Measurements from ENCODE around the gene PICALM. TPM values are rescaled to one million over a fixed set of nuclear protein-coding genes. Genes with fewer than 3 reads are reported as not detected.
"Not testable (repeated sequence)": the region's sequence is repeated elsewhere in the genome, so short reads cannot be mapped to it uniquely, and the experiment has no call there.

Gene PICALM
- total and polyA plus RNA-seq, 8 donors: 35.1 to 687 (median 150) TPM

GRCh38 chr11:86091086-86091485, 22.2 kb upstream of the PICALM start:
- Histone ChIP-seq H3K36me3 (no peaks in the 10 kb centered on the region), H3K27ac (no peak overlapping the region), H3K4me3 (no peak overlapping the region), H3K27me3 (no peaks in the 10 kb centered on the region), H3K9me3 (no peaks in the 10 kb centered on the region), H3K4me1 (peaks cover 0 to 12% (median 0%) of the 10 kb centered on the region in 4 donors)
- intact Hi-C loops (cut with DNase I; ENCODE audit: low total_unique reads): no loop called here
- no peak for DNase-seq
- WGBS, 5 donors: 85 to 97% (median 94%) methylated on average over 1 of the region's 1 CpG
- TF ChIP-seq POLR2AphosphoS5 (IDR thresholded peaks at IDR 0.05) (no peak), POLR2A (IDR thresholded peaks at IDR 0.05) (no peak), EP300 (IDR thresholded peaks at IDR 0.05) (no peak)
- TF ChIP-seq, protein P1, sequence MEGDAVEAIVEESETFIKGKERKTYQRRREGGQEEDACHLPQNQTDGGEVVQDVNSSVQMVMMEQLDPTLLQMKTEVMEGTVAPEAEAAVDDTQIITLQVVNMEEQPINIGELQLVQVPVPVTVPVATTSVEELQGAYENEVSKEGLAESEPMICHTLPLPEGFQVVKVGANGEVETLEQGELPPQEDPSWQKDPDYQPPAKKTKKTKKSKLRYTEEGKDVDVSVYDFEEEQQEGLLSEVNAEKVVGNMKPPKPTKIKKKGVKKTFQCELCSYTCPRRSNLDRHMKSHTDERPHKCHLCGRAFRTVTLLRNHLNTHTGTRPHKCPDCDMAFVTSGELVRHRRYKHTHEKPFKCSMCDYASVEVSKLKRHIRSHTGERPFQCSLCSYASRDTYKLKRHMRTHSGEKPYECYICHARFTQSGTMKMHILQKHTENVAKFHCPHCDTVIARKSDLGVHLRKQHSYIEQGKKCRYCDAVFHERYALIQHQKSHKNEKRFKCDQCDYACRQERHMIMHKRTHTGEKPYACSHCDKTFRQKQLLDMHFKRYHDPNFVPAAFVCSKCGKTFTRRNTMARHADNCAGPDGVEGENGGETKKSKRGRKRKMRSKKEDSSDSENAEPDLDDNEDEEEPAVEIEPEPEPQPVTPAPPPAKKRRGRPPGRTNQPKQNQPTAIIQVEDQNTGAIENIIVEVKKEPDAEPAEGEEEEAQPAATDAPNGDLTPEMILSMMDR (IDR thresholded peaks at IDR 0.05): no peak

DNA sequence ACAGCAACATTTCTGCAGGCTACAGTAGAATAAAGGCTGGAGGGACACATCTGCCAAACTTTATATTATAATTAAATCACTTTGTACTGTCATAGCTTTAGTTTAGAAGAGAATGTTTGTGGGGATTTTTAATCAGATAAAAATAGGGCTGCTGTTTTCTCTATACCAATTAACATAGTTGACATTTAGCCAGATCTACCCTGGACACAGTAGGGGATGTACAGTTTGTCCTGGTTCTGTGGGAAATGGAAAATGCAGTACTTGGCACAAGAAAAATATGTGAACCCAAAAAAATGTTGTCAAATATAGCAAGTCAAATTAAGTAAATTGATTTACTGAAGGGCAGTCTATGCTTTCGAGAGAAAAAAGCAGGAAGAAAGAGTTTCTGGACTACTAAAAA, 20.8 kb upstream of the PICALM start:
- TF ChIP-seq POLR2A (IDR thresholded peaks at IDR 0.05): no peak
- TF ChIP-seq POLR2AphosphoS5 (IDR thresholded peaks at IDR 0.05): no peak
- no peak for TF ChIP-seq EP300 (IDR thresholded peaks at IDR 0.05)
- TF ChIP-seq, protein P1 (IDR thresholded peaks at IDR 0.05): no peak

GRCh38 chr11:86087688-86088087, 18.8 kb upstream of the PICALM start:
- DNase-seq; H3K36me3 ChIP-seq; H3K27me3 ChIP-seq; H3K27ac ChIP-seq; intact Hi-C loops (cut with DNase I; ENCODE audit: low total_unique reads); H3K9me3 ChIP-seq; H3K4me3 ChIP-seq: not testable (repeated sequence)
- H3K4me1 ChIP-seq: peaks cover 0 to 12% (median 0%) of the 10 kb centered on the region in 4 donors
- 86 to 99% (median 96%) methylated on average over 2 of the region's 2 CpGs for WGBS, 5 donors

More for the DNA sequence above, 20.8 kb upstream of the PICALM start:
- no peak overlapping the region for H3K27ac ChIP-seq
- H3K4me1 ChIP-seq: peaks cover 0 to 12% (median 0%) of the 10 kb centered on the region in 4 donors
- DNase-seq: peak in 1 of 2 donors; percentile 30
- no peaks in the 10 kb centered on the region for H3K9me3 ChIP-seq
- 54 to 87% (median 74%) methylated on average over 1 of the region's 1 CpG for WGBS, 5 donors
- intact Hi-C loops (cut with DNase I; ENCODE audit: low total_unique reads): no loop called here
- H3K4me3 ChIP-seq: no peak overlapping the region
- H3K36me3 ChIP-seq: no peaks in the 10 kb centered on the region
- no peaks in the 10 kb centered on the region for H3K27me3 ChIP-seq

DNA sequence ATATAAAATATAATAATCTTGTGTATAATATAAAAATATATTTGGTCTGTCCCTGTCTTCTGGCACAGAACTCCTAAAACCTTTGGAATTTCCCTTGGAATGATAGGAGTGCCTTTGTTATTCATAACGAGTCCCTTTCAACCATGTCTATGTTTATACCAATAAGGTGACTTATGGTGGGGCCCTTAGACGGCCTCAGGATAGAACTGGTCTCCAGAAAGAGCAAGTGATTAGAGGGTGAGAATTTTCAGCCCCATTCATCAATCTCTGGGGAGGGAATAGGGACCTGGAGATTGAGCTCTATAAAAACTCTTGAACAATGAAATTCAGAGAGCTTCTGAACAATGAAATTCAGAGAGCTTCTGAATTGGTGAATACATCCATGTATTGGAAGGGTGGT, 18.4 kb upstream of the PICALM start:
- no peak for DNase-seq

GRCh38 chr11:86081455-86081854, 12.6 kb upstream of the PICALM start:
- DNase-seq: no peak
- H3K27ac ChIP-seq: no peak overlapping the region
- no peaks in the 10 kb centered on the region for H3K4me1 ChIP-seq
- intact Hi-C loops (cut with DNase I; ENCODE audit: low total_unique reads): no loop called here
- no peaks in the 10 kb centered on the region for H3K36me3 ChIP-seq
- no peak overlapping the region for H3K4me3 ChIP-seq
- no peak for TF ChIP-seq POLR2AphosphoS5 (IDR thresholded peaks at IDR 0.05)
- no peak for TF ChIP-seq POLR2A (IDR thresholded peaks at IDR 0.05)
- TF ChIP-seq, protein P1 (IDR thresholded peaks at IDR 0.05): no peak
- no peak for TF ChIP-seq EP300 (IDR thresholded peaks at IDR 0.05)
- H3K9me3 ChIP-seq: no peaks in the 10 kb centered on the region
- WGBS, 5 donors: 80 to 96% (median 90%) methylated on average over 3 of the region's 3 CpGs
- H3K27me3 ChIP-seq: no peaks in the 10 kb centered on the region

More for the DNA sequence above, 18.4 kb upstream of the PICALM start:
- H3K27me3 ChIP-seq: no peaks in the 10 kb centered on the region
- WGBS, 5 donors: 53 to 69% (median 65%) methylated on average over 2 of the region's 2 CpGs
- H3K36me3 ChIP-seq: no peaks in the 10 kb centered on the region
- intact Hi-C loops (cut with DNase I; ENCODE audit: low total_unique reads): no loop called here
- no peak overlapping the region for H3K4me3 ChIP-seq
- peaks cover 0 to 12% (median 0%) of the 10 kb centered on the region in 4 donors for H3K4me1 ChIP-seq
- no peak overlapping the region for H3K27ac ChIP-seq
- TF ChIP-seq POLR2A (IDR thresholded peaks at IDR 0.05) (no peak), EP300 (IDR thresholded peaks at IDR 0.05) (no peak), POLR2AphosphoS5 (IDR thresholded peaks at IDR 0.05) (no peak)
- TF ChIP-seq, protein P1 (IDR thresholded peaks at IDR 0.05): no peak
- no peaks in the 10 kb centered on the region for H3K9me3 ChIP-seq
